ENCODE data around the gene PITRM1.
"Not testable (repeated sequence)": the region's sequence is repeated elsewhere in the genome, so short reads cannot be mapped to it uniquely, and the experiment has no call there.

DNA sequence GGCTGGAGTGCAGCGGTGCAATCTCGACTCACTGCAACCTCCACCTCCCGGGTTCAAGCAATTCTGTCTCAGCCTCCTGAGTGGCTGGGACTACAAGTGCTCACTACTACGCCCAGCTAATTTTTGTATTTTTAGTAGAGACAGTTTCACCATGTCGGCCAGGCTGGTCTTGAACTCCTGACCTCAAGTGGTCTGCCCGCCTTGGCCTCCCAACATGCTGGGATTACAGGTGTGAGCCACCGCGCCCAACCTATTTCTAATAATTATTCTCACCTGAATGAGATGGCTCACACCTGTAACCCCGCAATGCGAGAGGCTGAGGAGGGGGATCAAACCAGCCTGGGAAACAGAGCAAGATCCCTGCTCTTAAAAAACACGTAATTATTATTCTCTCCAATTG, 1.1 kb downstream of the PITRM1 start:
- TF ChIP-seq, protein P1, sequence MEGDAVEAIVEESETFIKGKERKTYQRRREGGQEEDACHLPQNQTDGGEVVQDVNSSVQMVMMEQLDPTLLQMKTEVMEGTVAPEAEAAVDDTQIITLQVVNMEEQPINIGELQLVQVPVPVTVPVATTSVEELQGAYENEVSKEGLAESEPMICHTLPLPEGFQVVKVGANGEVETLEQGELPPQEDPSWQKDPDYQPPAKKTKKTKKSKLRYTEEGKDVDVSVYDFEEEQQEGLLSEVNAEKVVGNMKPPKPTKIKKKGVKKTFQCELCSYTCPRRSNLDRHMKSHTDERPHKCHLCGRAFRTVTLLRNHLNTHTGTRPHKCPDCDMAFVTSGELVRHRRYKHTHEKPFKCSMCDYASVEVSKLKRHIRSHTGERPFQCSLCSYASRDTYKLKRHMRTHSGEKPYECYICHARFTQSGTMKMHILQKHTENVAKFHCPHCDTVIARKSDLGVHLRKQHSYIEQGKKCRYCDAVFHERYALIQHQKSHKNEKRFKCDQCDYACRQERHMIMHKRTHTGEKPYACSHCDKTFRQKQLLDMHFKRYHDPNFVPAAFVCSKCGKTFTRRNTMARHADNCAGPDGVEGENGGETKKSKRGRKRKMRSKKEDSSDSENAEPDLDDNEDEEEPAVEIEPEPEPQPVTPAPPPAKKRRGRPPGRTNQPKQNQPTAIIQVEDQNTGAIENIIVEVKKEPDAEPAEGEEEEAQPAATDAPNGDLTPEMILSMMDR (IDR thresholded peaks at IDR 0.05): not testable (repeated sequence)
- not testable (repeated sequence) for TF ChIP-seq EP300 (IDR thresholded peaks at IDR 0.05)
